SK-N-SH (cell line): ENCODE data around the gene TSPAN15. TPM values are rescaled to one million over a fixed set of nuclear protein-coding genes. Genes with fewer than 3 reads are reported as not detected.
A peak's percentile ranks its signal among the peaks of the same experiment; 100 is the strongest.

Experiments
- CTCF ChIA-PET: fragments of 300-600, 350-600 bp; formaldehyde crosslinking; extraction: SDS; loops from one replicate; lab custom pipeline; 2021; lab: Yijun Ruan, JAX
- POLR2A ChIA-PET: fragments of 350-600 bp; sonication (Branson Sonifier 250); formaldehyde crosslinking; extraction: SDS; loops from one replicate; lab custom pipeline; 2020; ENCODE audit warnings: antibody characterized with exemption, inconsistent platforms; lab: Yijun Ruan, JAX
- DNase-seq: peaks from one replicate; pipeline ENCODE4 v3.0.0; 2012
- H2AFZ ChIP-seq: fragments of 200-600 bp; sonication (generic); 2 replicates; pipeline ENCODE4 v1.8.1; 2016; ENCODE audit warnings: antibody characterized with exemption, mild to moderate bottlenecking, low read depth
- H3F3A ChIP-seq: fragments of 200-600 bp; sonication (generic); replicated peaks from 2 replicates; pipeline ENCODE3; 2016; ENCODE audit warnings: antibody characterized with exemption, mild to moderate bottlenecking; ENCODE audit not compliant: insufficient read depth
- H3K27ac ChIP-seq, 2 experiments: fragments of 200-500 bp in 1 of 2; fragments of 200-600 bp in 1 of 2; sonication (Bioruptor generic) in 1 of 2; sonication (generic), shearing (Covaris generic) in 1 of 2; 2 replicates each; pipeline versions ENCODE4 v1.5.1 to v1.6.1; 2014 to 2016; ENCODE audit warnings: low read depth in 2 of 2, inconsistent platforms in 1 of 2, low read length in 1 of 2, mild to moderate bottlenecking in 1 of 2, mixed read lengths in 1 of 2
- H3K27me3 ChIP-seq: fragments of 200-600 bp; sonication (generic), shearing (Covaris generic); 2 replicates; pipeline ENCODE4 v1.6.1; 2016; ENCODE audit warnings: mixed run types; ENCODE audit not compliant: insufficient read depth
- H3K36me3 ChIP-seq, 2 experiments: fragments of 200-500 bp in 1 of 2; fragments of 200-600 bp in 1 of 2; sonication (Bioruptor generic) in 1 of 2; sonication (generic) in 1 of 2; replicated peaks in 1 of 2; 2 replicates each; pipeline versions ENCODE3 to v1.5.1; 2014 to 2016; ENCODE audit warnings: low read length in 1 of 2, mild to moderate bottlenecking in 1 of 2; ENCODE audit not compliant: insufficient read depth in 2 of 2, control insufficient read depth in 1 of 2
- H3K4me1 ChIP-seq, 2 experiments: fragments of 200-500 bp in 1 of 2; fragments of 200-600 bp in 1 of 2; sonication (Bioruptor generic) in 1 of 2; sonication (generic), shearing (Covaris generic) in 1 of 2; 2 replicates each; pipeline versions ENCODE4 v1.5.1 to v1.6.1; 2014 to 2016; ENCODE audit warnings: low read depth in 1 of 2, low read length in 1 of 2, mixed run types in 1 of 2; ENCODE audit not compliant: insufficient read depth in 2 of 2, control insufficient read depth in 1 of 2
- H3K4me2 ChIP-seq: fragments of 200-600 bp; sonication (generic), shearing (Covaris generic); 2 replicates; pipeline ENCODE4 v1.6.1; 2017; ENCODE audit warnings: mixed run types
- H3K4me3 ChIP-seq, 2 experiments: fragments of 200-500 bp in 1 of 2; fragments of 200-600 bp in 1 of 2; sonication (Bioruptor generic) in 1 of 2; sonication (generic), shearing (Covaris generic) in 1 of 2; 2 replicates each; pipeline versions ENCODE4 v1.5.1 to v1.8.1; 2014 to 2016; ENCODE audit warnings: low read depth in 2 of 2, inconsistent platforms in 1 of 2, low read length in 1 of 2, mild to moderate bottlenecking in 1 of 2, mixed read lengths in 1 of 2, moderate library complexity in 1 of 2
- H3K79me2 ChIP-seq: fragments of 200-600 bp; sonication (generic); 2 replicates; pipeline ENCODE4 v1.8.1; 2017; ENCODE audit warnings: mild to moderate bottlenecking; ENCODE audit not compliant: insufficient read depth
- H3K9ac ChIP-seq: fragments of 200-600 bp; sonication (generic); 2 replicates; pipeline ENCODE4 v1.6.1; 2017; ENCODE audit warnings: mixed run types
- H3K9me2 ChIP-seq: fragments of 200-600 bp; sonication (generic); 2 replicates; pipeline ENCODE4 v1.6.1; 2017; ENCODE audit warnings: mixed run types
- H3K9me3 ChIP-seq: fragments of 200-600 bp; sonication (generic); 2 replicates; pipeline ENCODE4 v1.6.1; 2017; ENCODE audit warnings: mixed run types, mild to moderate bottlenecking, moderate library complexity
- H4K20me1 ChIP-seq: fragments of 200-600 bp; sonication (generic); 2 replicates; pipeline ENCODE4 v1.6.1; 2017; ENCODE audit warnings: mild to moderate bottlenecking, mixed run types; ENCODE audit not compliant: insufficient read depth
- ELF1 ChIP-seq: IDR thresholded peaks from 2 replicates; pipeline ENCODE4 v1.4.0; 2012
- EZH2phosphoT487 ChIP-seq: fragments of 200-600 bp; sonication (generic); IDR thresholded peaks from 2 replicates; pipeline ENCODE4 v1.6.1; 2017; ENCODE audit warnings: low read depth, mixed run types, mild to moderate bottlenecking, antibody characterized with exemption, moderate library complexity, borderline replicate concordance
- FOSL2 ChIP-seq: IDR thresholded peaks from 2 replicates; pipeline ENCODE4 v1.4.0; 2012; ENCODE audit warnings: low read depth, mild to moderate bottlenecking, moderate library complexity, borderline replicate concordance
- FOXJ3 ChIP-seq: sonication (generic); formaldehyde crosslinking; IDR thresholded peaks from 2 replicates; pipeline ENCODE4 v1.5.1; 2020; ENCODE audit warnings: mild to moderate bottlenecking, missing genetic modification reagents
- FOXM1 ChIP-seq: IDR thresholded peaks from 2 replicates; pipeline ENCODE4 v1.4.0; 2012; ENCODE audit warnings: low read depth, mild to moderate bottlenecking
- MEF2A ChIP-seq: IDR thresholded peaks from 2 replicates; pipeline ENCODE4 v1.4.0; 2012; ENCODE audit warnings: low read depth, borderline replicate concordance
- MXI1 ChIP-seq: IDR thresholded peaks from 2 replicates; pipeline ENCODE4 v1.6.1; 2012; ENCODE audit warnings: mild to moderate bottlenecking, low read depth, low read length, improper control_type of control experiment
- NFIC ChIP-seq: IDR thresholded peaks from 2 replicates; pipeline ENCODE4 v1.4.0; 2012; ENCODE audit warnings: borderline replicate concordance
- NRF1 ChIP-seq: IDR thresholded peaks from 2 replicates; pipeline ENCODE4 v1.6.1; 2012; ENCODE audit warnings: low read depth, mild to moderate bottlenecking, low read length
- RAD21 ChIP-seq: IDR thresholded peaks from 2 replicates; pipeline ENCODE4 v1.6.1; 2012; ENCODE audit warnings: mild to moderate bottlenecking, low read length
- RCOR1 ChIP-seq: fragments of 150-350 bp; IDR thresholded peaks from 2 replicates; pipeline ENCODE4 v1.6.1; 2017; ENCODE audit warnings: antibody characterized with exemption, low read length
- RXRA ChIP-seq: IDR thresholded peaks from 2 replicates; pipeline ENCODE4 v1.4.0; 2012; ENCODE audit warnings: low read depth, mild to moderate bottlenecking, borderline replicate concordance
- SMC3 ChIP-seq: IDR thresholded peaks from 2 replicates; pipeline ENCODE4 v1.6.1; 2012; ENCODE audit warnings: low read depth, low read length, improper control_type of control experiment
- TCF12 ChIP-seq: IDR thresholded peaks from 2 replicates; pipeline ENCODE4 v1.4.0; 2012
- TEAD4 ChIP-seq: IDR thresholded peaks from 2 replicates; pipeline ENCODE4 v1.4.0; 2012; ENCODE audit warnings: mild to moderate bottlenecking, borderline replicate concordance; ENCODE audit not compliant: insufficient read depth
- USF2 ChIP-seq: fragments of 150-350 bp; IDR thresholded peaks from 2 replicates; pipeline ENCODE4 v1.6.1; 2017; ENCODE audit warnings: antibody characterized with exemption, low read length, low read depth, borderline replicate concordance
- WGBS: methylation state at CpG from one replicate; pipeline ENCODE4 v1.1.6; 2017; ENCODE audit warnings: low lambda C conversion rate; 5-methylcytosine and 5-hydroxymethylcytosine counted together
- polyA plus RNA-seq, 3 experiments: library from polyadenylated mRNA; depleted of rRNA; stranded (reverse); fragments of >200 nt; gene quantifications; 2 replicates each; pipeline ENCODE4 v1.2.3, GENCODE V29; 2012
- TF ChIP-seq, protein P1 (sequence below): IDR thresholded peaks from 2 replicates; pipeline ENCODE4 v1.4.0; 2012; ENCODE audit warnings: low read depth
- TF ChIP-seq, protein P2 (sequence below): IDR thresholded peaks from 2 replicates; pipeline ENCODE4 v1.4.0; 2012; ENCODE audit warnings: low read depth, borderline replicate concordance

TSPAN15 gene
- polyA plus RNA-seq, 1 of the 3 experiments (the other 2 are of a cell fraction), result 8.5 TPM

- Histone ChIP-seq H3K4me3 (no peak overlapping the region), H3K9me2 (no peaks in the 10 kb centered on the region), H3K9me3 (no peaks in the 10 kb centered on the region), H3K9ac (no peak overlapping the region), H3F3A (no peaks in the 10 kb centered on the region), H3K4me1 (peaks cover 0 to 18% of the 10 kb centered on the region in 2 experiments; a peak in 1 of 4 replicates), H3K36me3 (no peaks in the 10 kb centered on the region), H3K27me3 (no peaks in the 10 kb centered on the region), H2AFZ (no peak overlapping the region), H4K20me1 (no peaks in the 10 kb centered on the region), H3K4me2 (no peak overlapping the region), H3K79me2 (no peaks in the 10 kb centered on the region), H3K27ac (peak overlapping the region in 1 of 2 experiments; percentile 22; a peak in 1 of 4 replicates)
- TF ChIP-seq FOXJ3 (CRISPR knock-in tag) (no peak), MXI1 (no peak), NFIC (no peak), RXRA (no peak), TCF12 (no peak), ELF1 (no peak), USF2 (no peak), FOXM1 (no peak), NRF1 (no peak), FOSL2 (no peak), TEAD4 (no peak)
- TF ChIP-seq, protein P1, sequence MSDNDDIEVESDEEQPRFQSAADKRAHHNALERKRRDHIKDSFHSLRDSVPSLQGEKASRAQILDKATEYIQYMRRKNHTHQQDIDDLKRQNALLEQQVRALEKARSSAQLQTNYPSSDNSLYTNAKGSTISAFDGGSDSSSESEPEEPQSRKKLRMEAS, result no peak
- CTCF ChIA-PET, result no interaction called here
- peak; percentile 39 for DNase-seq
- 80% methylated on average over 5 of the region's 12 CpGs for WGBS
- POLR2A ChIA-PET, result no interaction called here
Measured at GRCh38 chr10:69459893-69460575, 8.8 kb downstream of the TSPAN15 start.

DNA sequence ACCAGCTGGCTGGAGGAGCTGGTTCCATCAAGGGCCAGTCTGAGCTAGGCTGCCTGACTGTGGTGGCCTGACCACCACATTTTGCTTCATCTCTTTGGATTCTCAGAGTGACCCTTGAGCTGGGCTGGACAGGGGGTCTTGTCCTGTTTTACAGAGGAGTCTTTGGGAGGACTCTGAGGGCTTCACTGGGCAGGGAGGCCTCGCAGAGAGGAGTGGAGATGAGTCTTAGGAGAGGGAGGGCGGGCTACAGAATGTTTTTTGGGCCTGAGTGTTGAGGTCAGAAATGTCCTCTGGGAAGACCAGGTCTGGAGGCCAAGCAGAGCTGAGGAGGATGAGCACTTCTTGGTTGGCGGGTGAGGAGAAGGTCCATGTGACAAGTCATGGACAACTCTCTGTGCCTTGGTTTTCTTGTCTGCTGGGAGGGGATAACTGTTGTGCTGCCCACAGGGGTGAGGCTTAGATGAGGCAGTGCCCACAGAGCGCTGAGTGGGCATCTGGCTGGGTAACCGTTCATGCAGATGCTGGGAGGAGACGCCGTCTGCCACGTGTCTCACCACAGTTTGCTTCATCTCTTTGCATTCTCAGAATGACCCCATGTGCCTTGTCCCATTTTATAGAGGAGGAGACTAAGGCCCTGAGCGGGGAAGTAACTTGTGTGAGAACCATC, 9.4 kb downstream of the TSPAN15 start:
- no peak for TF ChIP-seq RAD21
- no peak for TF ChIP-seq NRF1
- TF ChIP-seq SMC3, result no peak
- no peak for TF ChIP-seq RXRA
- TF ChIP-seq EZH2phosphoT487, result no peak
- TF ChIP-seq, protein P2, sequence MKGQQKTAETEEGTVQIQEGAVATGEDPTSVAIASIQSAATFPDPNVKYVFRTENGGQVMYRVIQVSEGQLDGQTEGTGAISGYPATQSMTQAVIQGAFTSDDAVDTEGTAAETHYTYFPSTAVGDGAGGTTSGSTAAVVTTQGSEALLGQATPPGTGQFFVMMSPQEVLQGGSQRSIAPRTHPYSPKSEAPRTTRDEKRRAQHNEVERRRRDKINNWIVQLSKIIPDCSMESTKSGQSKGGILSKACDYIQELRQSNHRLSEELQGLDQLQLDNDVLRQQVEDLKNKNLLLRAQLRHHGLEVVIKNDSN, result no peak
- no peak for TF ChIP-seq TEAD4
- TF ChIP-seq NFIC, result no peak
- no peak for TF ChIP-seq RCOR1
- TF ChIP-seq USF2, result no peak
- no peak for TF ChIP-seq TCF12
- no peak for TF ChIP-seq MEF2A
- TF ChIP-seq ELF1, result no peak
- TF ChIP-seq, protein P1, result no peak
- no peak for TF ChIP-seq FOXM1
- Histone ChIP-seq H3K4me2 (no peak overlapping the region), H3K27me3 (no peaks in the 10 kb centered on the region), H3K9me3 (no peaks in the 10 kb centered on the region), H4K20me1 (no peaks in the 10 kb centered on the region), H3K4me1 (peaks cover 0 to 19% of the 10 kb centered on the region in 2 experiments; a peak in 1 of 4 replicates), H3K36me3 (no peaks in the 10 kb centered on the region), H3K9me2 (no peaks in the 10 kb centered on the region), H3K27ac (no peak overlapping the region; a peak in 1 of 4 replicates), H2AFZ (no peak overlapping the region), H3K9ac (no peak overlapping the region), H3K4me3 (no peak overlapping the region), H3F3A (no peaks in the 10 kb centered on the region), H3K79me2 (no peaks in the 10 kb centered on the region)
- POLR2A ChIA-PET, result no interaction called here
- CTCF ChIA-PET, result no interaction called here
- WGBS, result 92% methylated on average over 9 of the region's 9 CpGs
- no peak for DNase-seq
